ENCODE data around the gene ENO4.

ENO4 gene

GRCh38 chr10:116880716-116881482, 31.6 kb downstream of the ENO4 start:
- Histone ChIP-seq H3K27ac (ENCODE audit: low read depth, low read length) (no peak overlapping the region), H2AFZ (ENCODE audit: low read depth, low read length, severe bottlenecking) (no peak overlapping the region), H3K9ac (ENCODE audit: low read length) (no peak overlapping the region), H3K9me3 (ENCODE audit: insufficient read depth, low read length) (no peaks in the 10 kb centered on the region), H3K27me3 (ENCODE audit: low read length) (no peaks in the 10 kb centered on the region), H3K9me2 (replicated peaks; ENCODE audit: insufficient read depth, low read length) (no peaks in the 10 kb centered on the region), H3K4me3 (ENCODE audit: insufficient read depth, low read length, poor library complexity, severe bottlenecking) (no peak overlapping the region), H3K79me2 (ENCODE audit: insufficient read depth, low read length) (no peaks in the 10 kb centered on the region), H3K4me2 (ENCODE audit: low read depth, low read length, poor library complexity, severe bottlenecking) (no peak overlapping the region), H4K20me1 (ENCODE audit: low read depth, low read length) (no peaks in the 10 kb centered on the region), H3F3A (ENCODE audit: insufficient read depth) (no peaks in the 10 kb centered on the region), H3K36me3 (ENCODE audit: low read length) (no peaks in the 10 kb centered on the region)
- TF ChIP-seq CTCF (IDR thresholded peaks at IDR 0.05; ENCODE audit: insufficient read depth, low read length, poor library complexity, severe bottlenecking) (no peak), EZH2phosphoT487 (conservative IDR thresholded peaks at IDR 0.05; ENCODE audit: low read length) (no peak)

- Histone ChIP-seq H3K36me3 (ENCODE audit: low read length) (no peaks in the 10 kb centered on the region), H3K79me2 (ENCODE audit: insufficient read depth, low read length) (no peaks in the 10 kb centered on the region), H3K4me2 (ENCODE audit: low read depth, low read length, poor library complexity, severe bottlenecking) (no peak overlapping the region), H3F3A (ENCODE audit: insufficient read depth) (no peaks in the 10 kb centered on the region), H4K20me1 (ENCODE audit: low read depth, low read length) (no peaks in the 10 kb centered on the region), H3K27ac (ENCODE audit: low read depth, low read length) (no peak overlapping the region), H3K9me3 (ENCODE audit: insufficient read depth, low read length) (no peaks in the 10 kb centered on the region), H3K9me2 (replicated peaks; ENCODE audit: insufficient read depth, low read length) (no peaks in the 10 kb centered on the region), H3K4me3 (ENCODE audit: insufficient read depth, low read length, poor library complexity, severe bottlenecking) (no peak overlapping the region), H3K27me3 (ENCODE audit: low read length) (no peaks in the 10 kb centered on the region), H3K9ac (ENCODE audit: low read length) (no peak overlapping the region), H2AFZ (ENCODE audit: low read depth, low read length, severe bottlenecking) (no peak overlapping the region)
- no peak for TF ChIP-seq EZH2phosphoT487 (conservative IDR thresholded peaks at IDR 0.05; ENCODE audit: low read length)
- no peak for TF ChIP-seq CTCF (IDR thresholded peaks at IDR 0.05; ENCODE audit: insufficient read depth, low read length, poor library complexity, severe bottlenecking)
These were observed 33.3 kb downstream of the ENO4 start for GRCh38 chr10:116882639-116883038.

- Histone ChIP-seq H2AFZ (ENCODE audit: low read depth, low read length, severe bottlenecking) (no peak overlapping the region), H3K36me3 (ENCODE audit: low read length) (no peaks in the 10 kb centered on the region), H3K27ac (ENCODE audit: low read depth, low read length) (no peak overlapping the region), H3K4me2 (ENCODE audit: low read depth, low read length, poor library complexity, severe bottlenecking) (no peak overlapping the region), H3K9me3 (ENCODE audit: insufficient read depth, low read length) (no peaks in the 10 kb centered on the region), H3K9ac (ENCODE audit: low read length) (no peak overlapping the region), H3F3A (ENCODE audit: insufficient read depth) (no peaks in the 10 kb centered on the region), H3K9me2 (replicated peaks; ENCODE audit: insufficient read depth, low read length) (no peaks in the 10 kb centered on the region), H3K27me3 (ENCODE audit: low read length) (no peaks in the 10 kb centered on the region), H4K20me1 (ENCODE audit: low read depth, low read length) (no peaks in the 10 kb centered on the region), H3K4me3 (ENCODE audit: insufficient read depth, low read length, poor library complexity, severe bottlenecking) (no peak overlapping the region), H3K79me2 (ENCODE audit: insufficient read depth, low read length) (no peaks in the 10 kb centered on the region)
- no peak for TF ChIP-seq EZH2phosphoT487 (conservative IDR thresholded peaks at IDR 0.05; ENCODE audit: low read length)
- no peak for TF ChIP-seq CTCF (IDR thresholded peaks at IDR 0.05; ENCODE audit: insufficient read depth, low read length, poor library complexity, severe bottlenecking)
These were observed 37.5 kb downstream of the ENO4 start for GRCh38 chr10:116886772-116887171.
